Measurements from ENCODE around the gene XK. TPM values are rescaled to one million over a fixed set of nuclear protein-coding genes. Genes with fewer than 3 reads are reported as not detected.
"Not testable (repeated sequence)": the region's sequence is repeated elsewhere in the genome, so short reads cannot be mapped to it uniquely, and the experiment has no call there.

The XK gene
- total RNA-seq, 1 donor from 2014 or later, result 8.7 TPM

DNA sequence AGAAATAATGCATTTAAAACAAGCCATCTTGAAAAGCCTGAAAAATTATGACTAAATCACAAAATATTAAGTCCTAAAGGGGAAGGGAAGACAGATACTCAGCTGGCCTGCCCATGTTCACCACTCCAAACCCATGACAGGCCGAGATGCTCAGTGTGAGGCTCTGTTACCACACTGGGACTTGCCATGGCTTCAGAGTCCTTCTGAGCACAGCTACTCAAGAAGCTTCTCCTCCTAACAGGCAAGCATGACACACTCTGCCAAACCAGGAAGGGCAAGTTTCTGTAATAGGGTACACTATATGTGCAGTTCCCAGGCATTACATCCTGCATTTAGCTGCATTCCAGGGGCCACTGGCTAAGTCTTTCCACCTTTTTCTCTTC, 60.2 kb downstream of the XK start:
- DNase-seq (ENCODE audit: missing footprints) (no peak), ATAC-seq (no peak)
- intact Hi-C loops (cut with DNase I), result loop anchor here (2.0 kb wide), 1 partner anchor 79 kb away; no protein-coding TSS in a partner anchor

DNA sequence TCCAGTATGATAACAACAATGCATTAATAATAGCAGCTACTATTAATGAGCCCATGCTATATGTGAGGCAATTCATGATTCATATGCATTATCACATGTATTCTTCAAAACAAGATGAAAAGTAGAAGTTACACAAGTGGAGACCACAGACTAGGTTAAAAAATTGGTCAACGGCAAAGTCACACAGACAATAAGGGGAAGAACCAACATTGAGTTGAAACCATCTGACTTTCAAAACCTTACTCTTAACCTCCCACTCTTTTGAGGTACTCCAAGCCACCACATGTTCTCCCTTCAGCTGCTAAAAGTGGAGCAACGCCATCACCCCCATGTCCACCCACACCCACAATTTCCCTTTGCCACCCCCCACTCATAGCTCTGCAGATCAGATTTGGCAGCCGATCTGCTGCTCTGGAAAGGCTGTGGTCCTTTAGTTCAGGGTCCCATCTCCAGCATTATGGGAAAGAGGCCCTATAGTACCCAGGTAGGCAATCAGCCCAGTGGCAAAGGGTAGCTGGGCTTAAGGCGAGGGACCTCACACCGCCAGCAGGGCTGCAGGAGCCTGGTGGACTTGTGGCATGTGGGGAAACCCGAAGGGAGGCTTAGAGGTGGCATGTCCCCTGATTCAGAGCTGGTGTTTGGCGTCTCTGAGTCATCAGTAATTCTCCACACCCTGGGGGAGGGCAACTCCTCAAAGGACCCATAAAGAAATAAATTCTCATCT, 60.8 kb downstream of the XK start:
- ATAC-seq (peak; percentile 20), DNase-seq (ENCODE audit: missing footprints) (no peak)
- intact Hi-C loops (cut with DNase I), result no loop called here

DNA sequence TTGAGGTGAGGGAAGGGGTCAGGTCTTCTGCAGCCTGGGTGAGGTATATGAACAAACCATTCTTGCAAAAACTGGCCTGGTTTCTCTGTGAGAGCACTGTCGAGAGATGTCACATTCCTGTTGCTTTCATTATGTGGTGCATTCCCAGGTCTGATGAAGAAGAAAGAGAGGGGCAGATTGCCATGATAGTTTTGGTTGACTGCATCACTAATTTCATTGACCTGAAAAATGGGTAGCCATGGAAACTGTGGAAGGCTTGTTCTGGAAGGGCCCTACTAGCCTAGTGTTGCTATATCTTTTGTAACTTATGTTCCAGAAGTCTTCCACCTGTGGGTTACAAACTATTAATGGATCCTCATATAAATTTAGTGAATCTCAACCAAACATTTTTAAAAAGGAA, 61.4 kb downstream of the XK start:
- no peak for DNase-seq (ENCODE audit: missing footprints)
- no peak for ATAC-seq
- intact Hi-C loops (cut with DNase I), result no loop called here

DNA sequence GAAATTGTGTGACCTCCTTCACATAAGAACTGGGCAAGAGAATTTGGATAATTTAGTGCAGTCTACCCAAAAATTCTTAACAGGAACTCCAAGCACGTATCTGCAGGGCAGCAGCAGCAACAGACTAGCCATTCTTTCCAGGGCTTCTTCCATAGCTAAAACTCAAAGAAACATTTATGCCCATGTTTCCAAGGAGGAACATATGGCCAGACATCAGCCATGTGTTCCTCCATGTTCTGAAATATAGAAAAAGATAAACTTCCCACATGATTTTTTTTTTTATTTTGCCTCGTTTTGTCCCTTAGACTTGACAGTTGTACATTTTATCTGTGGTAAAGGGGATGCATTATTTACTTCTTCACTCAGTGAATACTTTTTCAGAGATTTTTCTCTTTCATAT, 66.7 kb downstream of the XK start:
- DNase-seq (ENCODE audit: missing footprints) (no peak), ATAC-seq (no peak)

DNA sequence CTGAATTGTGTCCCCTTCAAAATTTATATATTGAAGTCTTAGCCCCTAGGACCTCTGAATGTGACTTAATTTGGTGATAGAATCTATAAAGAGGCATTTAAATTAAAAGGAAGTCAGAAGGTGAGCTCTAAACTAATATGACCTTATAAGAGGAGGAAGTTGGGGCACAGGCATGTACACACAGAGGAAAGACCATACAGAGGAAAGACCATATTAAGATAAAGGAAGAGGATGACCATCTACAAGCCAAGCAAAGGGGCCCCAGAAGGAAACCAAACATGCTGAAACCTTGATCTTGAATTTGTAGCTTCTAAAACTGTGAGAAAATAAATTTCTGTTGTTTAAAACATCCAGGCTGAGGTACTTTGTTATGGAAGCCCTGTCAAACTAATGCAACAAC, 67.3 kb downstream of the XK start:
- DNase-seq (ENCODE audit: missing footprints) (no peak), ATAC-seq (no peak)
- intact Hi-C loops (cut with DNase I), result no loop called here

More for the DNA sequence above, 66.7 kb downstream of the XK start:
- intact Hi-C loops (cut with DNase I), result no loop called here

DNA sequence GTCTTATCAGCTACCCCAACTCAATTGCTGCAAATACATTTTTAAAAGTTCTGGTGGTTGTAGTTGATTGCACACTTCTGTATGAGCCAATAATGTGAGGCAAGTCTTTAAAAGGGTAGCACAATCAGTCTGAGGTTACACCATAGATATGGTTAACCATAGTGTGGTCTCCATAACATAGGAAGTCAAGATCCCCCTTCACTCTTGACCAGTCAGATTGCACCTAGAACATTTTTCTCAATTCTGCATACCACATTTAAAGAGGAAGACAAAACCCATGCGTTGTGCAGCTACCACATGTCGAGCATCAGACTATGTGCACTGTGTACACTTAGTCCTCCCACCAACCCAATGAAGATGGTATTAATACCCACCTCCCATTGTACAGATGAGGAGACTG, 67.8 kb downstream of the XK start:
- intact Hi-C loops (cut with DNase I), result no loop called here
- ATAC-seq (no peak), DNase-seq (ENCODE audit: missing footprints) (no peak)

DNA sequence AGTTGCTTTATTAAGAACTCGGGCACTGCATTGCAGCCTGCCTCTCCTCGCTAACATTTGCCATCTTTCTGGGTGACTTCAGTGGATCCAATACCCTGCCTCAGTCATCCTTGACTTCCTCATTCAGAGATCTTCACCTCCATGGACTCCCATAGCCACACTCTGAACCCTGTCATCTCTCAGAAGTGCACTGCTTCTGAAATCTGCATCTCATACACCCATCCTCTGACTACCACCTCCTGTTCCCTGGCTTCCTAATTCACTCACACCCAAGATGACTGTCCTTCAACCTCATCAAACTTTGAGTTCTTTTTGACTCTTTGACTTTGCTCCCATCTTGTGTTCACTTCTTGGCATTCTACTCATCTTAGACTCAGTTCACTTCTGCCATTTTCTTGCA, 68.9 kb downstream of the XK start:
- intact Hi-C loops (cut with DNase I), result no loop called here
- no peak for ATAC-seq
- DNase-seq (ENCODE audit: missing footprints), result no peak

DNA sequence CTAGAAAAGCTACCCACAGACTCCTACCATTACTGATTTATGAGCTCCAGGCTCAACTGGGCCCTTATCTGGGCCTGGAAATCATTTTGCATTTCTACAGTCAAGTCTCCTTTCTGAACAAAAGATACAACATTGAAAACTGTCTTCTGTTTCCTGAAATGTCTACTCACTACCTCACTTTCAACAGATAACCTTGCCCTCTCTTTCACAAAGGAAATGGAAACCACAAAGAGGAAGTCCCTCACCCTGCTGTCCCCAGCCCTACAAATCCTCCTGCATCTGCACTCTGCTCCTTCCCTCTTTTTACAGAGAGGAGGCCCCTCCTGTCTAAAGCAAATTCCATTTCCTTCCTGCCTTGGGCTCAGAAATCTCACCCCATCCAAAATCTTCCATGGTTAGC, 69.4 kb downstream of the XK start:
- ATAC-seq (peak; percentile 52), DNase-seq (ENCODE audit: missing footprints) (no peak)
- intact Hi-C loops (cut with DNase I), result no loop called here

DNA sequence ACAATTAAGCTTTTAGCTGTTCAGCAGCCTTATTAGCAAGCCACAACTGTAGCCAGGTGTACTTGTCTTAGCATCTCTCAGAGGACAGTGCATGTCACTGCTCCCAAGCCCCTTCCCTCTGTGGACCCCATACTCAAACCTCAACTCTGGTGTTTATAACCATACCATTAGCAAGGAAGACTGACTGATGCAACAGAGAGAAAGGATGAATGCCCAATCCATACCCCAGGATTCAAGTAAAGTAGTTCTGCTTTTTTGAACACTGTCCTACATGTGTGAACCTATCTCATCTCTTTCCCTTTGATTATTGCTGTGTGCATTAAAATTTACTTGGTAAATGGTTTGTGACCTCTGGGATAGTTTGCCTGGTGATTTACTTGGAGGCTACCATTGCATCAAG, 71.5 kb downstream of the XK start:
- DNase-seq (ENCODE audit: missing footprints), result no peak
- intact Hi-C loops (cut with DNase I), result no loop called here
- no peak for ATAC-seq

DNA sequence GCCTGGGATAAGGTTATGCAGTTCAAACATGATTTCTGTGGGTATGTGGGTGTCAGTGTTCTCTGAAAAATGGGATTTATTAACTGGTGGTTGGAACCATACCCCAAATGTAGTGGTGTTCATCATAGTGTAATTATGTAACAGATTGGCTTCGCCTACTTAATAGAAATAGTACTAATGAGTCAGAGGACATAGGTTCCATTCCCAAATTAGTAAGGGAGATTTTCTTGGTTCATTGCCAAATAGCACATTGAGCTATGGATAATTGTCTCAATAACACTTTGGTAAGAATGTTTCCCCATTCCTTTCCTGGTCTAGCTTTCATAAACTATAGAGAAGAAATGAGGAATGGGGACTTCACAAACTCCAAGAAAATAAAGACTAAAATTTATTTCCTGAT, 73.8 kb downstream of the XK start:
- no peak for DNase-seq (ENCODE audit: missing footprints)
- intact Hi-C loops (cut with DNase I), result no loop called here
- ATAC-seq, result no peak

DNA sequence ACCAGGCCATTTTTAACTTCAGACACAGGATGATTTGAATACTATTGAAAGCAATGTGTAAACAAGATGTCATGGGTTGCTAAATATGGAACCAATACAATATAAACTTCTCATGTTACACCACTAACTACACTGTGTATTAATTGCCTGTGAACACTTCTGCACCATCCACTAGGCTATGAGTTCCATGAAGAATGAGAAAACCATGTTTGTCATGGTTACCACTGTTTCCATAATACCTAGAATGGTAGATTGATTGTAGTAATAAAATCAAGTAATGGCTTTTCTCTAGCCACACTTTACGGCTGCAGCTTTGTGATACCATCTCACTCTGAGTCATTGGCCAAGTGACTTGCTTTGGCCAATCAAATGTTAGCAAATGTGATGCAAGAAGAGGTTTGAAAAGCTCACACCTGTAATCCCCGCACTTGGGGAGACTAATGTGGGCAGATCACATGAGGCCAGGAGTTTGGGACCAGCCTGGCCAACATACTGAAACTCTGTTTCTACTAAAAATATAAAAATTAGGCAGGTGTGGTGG, 74.4 kb downstream of the XK start:
- intact Hi-C loops (cut with DNase I), result no loop called here
- ATAC-seq (no peak), DNase-seq (ENCODE audit: missing footprints) (no peak)

DNA sequence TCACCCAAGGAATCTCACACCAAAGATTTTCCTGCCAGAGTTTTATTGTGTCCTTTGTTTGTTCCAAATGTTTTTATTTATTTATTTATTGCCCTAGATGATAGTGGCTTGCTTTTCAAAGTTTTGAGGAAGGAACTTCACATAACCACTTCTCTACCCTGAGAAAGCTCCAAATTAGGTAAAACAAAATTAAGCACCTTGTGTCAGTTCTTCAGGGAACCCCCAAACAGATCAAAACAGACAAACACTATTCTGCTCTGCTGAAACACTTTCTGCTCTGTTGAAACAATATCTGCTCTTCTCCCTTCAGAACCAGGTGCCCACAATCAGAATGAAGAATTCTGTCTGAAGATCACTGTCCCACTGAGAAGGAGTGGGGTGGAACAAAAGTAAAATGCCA, 77.8 kb downstream of the XK start:
- ATAC-seq, result no peak
- intact Hi-C loops (cut with DNase I), result no loop called here
- DNase-seq (ENCODE audit: missing footprints), result no peak

DNA sequence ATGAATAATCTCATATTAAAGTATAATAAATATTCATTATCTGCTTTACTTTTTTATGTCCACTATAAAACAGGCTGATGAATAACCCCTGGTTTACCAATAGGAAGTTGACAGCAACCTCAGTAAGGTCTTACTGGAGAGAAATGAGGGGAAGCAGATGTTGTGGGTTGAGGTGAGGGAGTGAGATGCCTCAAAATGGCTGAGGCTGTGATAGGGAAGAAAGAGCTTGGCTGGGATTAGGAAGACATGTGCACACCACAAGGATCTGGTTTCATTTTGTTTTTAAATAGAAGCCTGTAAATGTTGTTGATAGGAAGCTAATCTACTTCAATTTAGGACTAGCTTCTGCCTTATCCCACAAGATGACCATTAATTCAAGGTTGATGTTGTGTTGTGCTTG, 79.9 kb downstream of the XK start:
- DNase-seq (ENCODE audit: missing footprints) (no peak), ATAC-seq (no peak)
- intact Hi-C loops (cut with DNase I), result no loop called here

DNA sequence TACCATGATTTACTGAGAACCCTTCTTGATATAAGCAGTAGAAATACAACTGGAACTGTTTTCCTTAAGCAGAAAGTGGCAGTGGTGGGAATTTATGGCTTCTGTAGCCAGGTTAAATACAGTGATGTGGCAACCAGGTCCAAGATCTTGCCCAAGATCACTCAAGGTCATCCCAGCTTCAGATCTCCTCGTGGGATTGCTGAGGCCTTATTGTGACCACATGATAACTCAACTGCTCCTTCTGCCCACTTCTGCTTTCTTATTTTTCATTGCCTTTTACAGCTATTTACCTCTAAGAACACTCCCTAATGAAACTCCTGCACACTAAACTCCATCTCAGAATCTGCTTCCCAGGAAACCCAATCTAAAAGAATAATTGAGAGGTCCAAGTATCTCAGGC, 81.8 kb downstream of the XK start:
- ATAC-seq (no peak), DNase-seq (ENCODE audit: missing footprints) (no peak)
- intact Hi-C loops (cut with DNase I), result no loop called here

DNA sequence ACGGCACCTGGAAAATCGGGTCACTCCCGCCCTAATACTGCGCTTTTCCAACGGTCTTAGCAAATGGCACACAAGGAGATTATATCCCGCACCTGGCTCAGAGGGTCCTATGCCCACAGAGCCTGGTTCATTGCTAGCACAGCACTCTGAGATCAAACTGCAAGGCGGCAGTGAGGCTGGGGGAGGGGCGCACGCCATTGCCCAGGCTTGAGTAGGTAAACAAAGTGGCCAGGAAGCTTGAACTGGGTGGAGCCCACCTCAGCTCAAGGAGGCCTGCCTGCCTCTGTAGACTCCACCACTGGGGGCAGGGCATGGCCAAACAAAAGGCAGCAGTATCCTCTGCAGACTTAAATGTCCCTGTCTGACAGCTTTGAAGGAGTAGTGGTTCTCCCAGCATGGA, 83.3 kb downstream of the XK start:
- DNase-seq (ENCODE audit: missing footprints); intact Hi-C loops (cut with DNase I); ATAC-seq: not testable (repeated sequence)

DNA sequence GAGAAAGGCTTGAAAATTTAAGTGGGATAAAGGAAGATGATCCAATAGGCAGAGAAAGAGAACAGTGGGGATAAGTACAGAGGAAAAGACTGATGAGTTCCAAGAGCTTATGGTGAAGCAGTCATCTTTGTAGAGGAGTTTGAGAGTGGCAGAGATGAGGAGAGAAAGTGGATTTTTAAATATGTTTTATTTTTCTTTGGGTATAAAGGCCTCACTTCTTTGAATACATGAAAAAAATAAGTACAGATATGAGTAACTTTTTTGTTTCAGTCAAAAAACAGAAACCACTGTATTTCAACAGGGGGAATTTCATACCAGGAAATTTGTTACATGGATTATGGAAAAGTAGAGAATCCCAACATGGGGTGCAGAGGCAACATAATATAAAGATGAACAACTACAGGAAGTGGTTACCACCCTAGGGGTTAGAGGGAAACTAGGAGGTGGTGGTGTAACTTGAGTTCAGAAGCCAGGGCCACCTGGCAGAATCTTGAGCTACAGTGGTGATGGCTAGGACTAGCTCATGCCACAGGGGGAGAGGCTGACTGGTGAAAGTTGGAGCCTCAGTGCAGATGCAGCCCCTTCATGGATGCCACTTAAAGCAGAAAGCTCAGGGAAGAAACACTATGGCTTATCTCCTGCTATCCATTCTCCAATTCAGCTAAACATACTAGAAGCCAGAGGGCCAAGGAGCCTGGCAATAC, 90.8 kb downstream of the XK start:
- intact Hi-C loops (cut with DNase I), result no loop called here
- no peak for ATAC-seq
- DNase-seq (ENCODE audit: missing footprints), result no peak

DNA sequence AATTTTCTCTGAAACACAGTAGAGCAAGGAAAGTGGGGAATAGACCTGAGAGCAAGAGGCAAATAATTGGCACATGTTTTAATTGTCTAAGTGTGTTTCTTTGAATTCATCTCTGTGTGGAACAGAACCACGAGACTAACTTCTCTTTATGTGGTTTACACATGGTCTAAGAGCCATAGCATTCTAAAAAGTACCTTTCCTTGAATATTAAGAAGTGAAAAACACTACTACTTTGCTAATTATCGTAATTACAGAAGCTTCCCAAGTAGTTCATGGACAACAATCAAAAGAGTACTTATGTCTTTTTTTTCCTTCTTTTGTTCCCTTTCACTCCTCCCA, 91.4 kb downstream of the XK start:
- no peak for ATAC-seq
- intact Hi-C loops (cut with DNase I), result no loop called here
- no peak for DNase-seq (ENCODE audit: missing footprints)

DNA sequence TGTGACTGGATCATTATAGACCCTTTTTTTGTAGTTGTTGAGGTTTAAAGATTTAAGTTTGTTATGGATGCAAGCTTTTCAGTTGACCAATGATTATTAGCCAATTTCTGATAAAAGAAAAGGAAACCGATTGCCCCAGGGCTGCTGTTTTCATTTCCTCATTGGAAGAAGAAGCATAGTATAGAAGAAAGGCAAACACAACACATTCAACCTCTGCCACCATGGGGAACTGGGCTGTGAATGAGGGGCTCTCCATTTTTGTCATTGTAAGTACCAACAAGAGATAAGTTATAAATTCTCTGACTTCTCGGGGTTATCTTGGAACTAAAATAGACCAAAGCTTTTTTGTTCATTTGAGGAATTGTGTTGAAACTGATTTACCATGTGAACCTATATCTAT, 94.3 kb downstream of the XK start, which contains the start of gene CYBB:
Gene CYBB, plus strand, starts transcription at position 203 of the 400 bp plus-strand sequence. Its CDS starts 19 bp downstream, at position 222.
- intact Hi-C loops (cut with DNase I), result no loop called here
- ATAC-seq (no peak), DNase-seq (ENCODE audit: missing footprints) (no peak)

DNA sequence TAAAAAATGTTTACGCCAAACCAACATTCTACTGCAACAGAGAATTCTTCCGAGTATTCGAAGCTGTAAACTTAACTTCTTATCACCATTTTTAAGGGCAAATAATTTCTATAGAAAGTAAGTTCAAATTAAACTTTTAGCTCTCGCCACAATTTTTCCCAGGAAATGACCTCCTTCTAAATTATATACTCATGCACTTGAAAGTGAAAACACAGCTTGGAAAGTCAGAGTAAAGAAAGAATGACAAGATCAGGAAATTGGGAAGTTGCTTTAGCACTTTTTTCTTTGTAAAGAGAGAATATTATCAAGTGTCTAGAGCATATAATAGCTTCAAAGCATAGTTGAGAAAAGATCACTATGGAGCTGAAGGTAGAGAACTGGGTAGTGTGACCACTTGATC, 95.5 kb downstream of the XK start:
- ATAC-seq (no peak), DNase-seq (ENCODE audit: missing footprints) (no peak)
- intact Hi-C loops (cut with DNase I), result no loop called here
